ENCODE data around the gene CD93. TPM values are rescaled to one million over a fixed set of nuclear protein-coding genes. Genes with fewer than 3 reads are reported as not detected.

The CD93 gene
- total RNA-seq, 1 donor from 2014 or later, result not detected

DNA sequence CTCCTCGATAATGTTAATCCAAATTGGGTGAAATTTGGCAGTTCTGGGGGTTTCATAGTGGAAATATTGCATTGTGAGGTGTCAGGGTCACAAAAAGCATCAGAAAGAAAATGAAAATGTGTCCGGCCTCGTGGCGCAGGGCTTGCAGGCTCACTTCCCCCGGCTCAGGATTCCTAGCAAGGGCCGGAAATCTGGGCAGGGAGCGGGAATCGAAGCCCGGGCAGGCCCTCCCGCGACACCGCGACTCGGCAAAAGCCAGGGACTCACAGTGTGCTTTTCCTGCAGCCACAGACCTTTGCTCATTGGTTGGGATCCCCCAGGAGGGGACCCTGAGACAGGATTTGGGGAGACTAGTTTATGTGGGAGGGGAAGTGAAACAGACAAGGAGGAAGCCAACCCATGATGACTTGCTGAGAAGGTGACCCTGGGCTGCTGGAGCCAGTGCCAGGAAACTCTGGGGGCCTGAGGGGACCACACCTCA lies 847 bp upstream of the CD93 start:
- Histone ChIP-seq H3K9ac (no peak overlapping the region), H3K27ac (no peak overlapping the region), H4K20me1 (ENCODE audit: low read depth) (no peaks in the 10 kb centered on the region), H3K9me3 (ENCODE audit: low read depth) (no peaks in the 10 kb centered on the region), H3K79me2 (ENCODE audit: low read depth) (no peaks in the 10 kb centered on the region), H3K27me3 (no peaks in the 10 kb centered on the region), H3K4me1 (no peaks in the 10 kb centered on the region), H3K4me2 (no peak overlapping the region), H3K36me3 (no peaks in the 10 kb centered on the region), H3F3A (ENCODE audit: low read depth) (no peaks in the 10 kb centered on the region), H2AFZ (replicated peaks) (peak overlapping the region; percentile 76), H3K4me3 (no peak overlapping the region)
- no peaks in the 10 kb centered on the region for H3K36me3 Mint-ChIP-seq
- DNase-seq (ENCODE audit: low spot score), result no peak
- H3K4me1 Mint-ChIP-seq, result peaks cover 13% of the 10 kb centered on the region
- TF ChIP-seq, protein P1, sequence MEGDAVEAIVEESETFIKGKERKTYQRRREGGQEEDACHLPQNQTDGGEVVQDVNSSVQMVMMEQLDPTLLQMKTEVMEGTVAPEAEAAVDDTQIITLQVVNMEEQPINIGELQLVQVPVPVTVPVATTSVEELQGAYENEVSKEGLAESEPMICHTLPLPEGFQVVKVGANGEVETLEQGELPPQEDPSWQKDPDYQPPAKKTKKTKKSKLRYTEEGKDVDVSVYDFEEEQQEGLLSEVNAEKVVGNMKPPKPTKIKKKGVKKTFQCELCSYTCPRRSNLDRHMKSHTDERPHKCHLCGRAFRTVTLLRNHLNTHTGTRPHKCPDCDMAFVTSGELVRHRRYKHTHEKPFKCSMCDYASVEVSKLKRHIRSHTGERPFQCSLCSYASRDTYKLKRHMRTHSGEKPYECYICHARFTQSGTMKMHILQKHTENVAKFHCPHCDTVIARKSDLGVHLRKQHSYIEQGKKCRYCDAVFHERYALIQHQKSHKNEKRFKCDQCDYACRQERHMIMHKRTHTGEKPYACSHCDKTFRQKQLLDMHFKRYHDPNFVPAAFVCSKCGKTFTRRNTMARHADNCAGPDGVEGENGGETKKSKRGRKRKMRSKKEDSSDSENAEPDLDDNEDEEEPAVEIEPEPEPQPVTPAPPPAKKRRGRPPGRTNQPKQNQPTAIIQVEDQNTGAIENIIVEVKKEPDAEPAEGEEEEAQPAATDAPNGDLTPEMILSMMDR (IDR thresholded peaks at IDR 0.05), result no peak
- TF ChIP-seq EZH2 (IDR thresholded peaks at IDR 0.05) (no peak), EZH2phosphoT487 (IDR thresholded peaks at IDR 0.05) (no peak)
- no peak overlapping the region for H3K4me3 Mint-ChIP-seq
- no peaks in the 10 kb centered on the region for H3K27me3 Mint-ChIP-seq (ENCODE audit: insufficient read depth, low read depth)
- no peaks in the 10 kb centered on the region for H3K9me3 Mint-ChIP-seq
- no peak overlapping the region for H3K27ac Mint-ChIP-seq

DNA sequence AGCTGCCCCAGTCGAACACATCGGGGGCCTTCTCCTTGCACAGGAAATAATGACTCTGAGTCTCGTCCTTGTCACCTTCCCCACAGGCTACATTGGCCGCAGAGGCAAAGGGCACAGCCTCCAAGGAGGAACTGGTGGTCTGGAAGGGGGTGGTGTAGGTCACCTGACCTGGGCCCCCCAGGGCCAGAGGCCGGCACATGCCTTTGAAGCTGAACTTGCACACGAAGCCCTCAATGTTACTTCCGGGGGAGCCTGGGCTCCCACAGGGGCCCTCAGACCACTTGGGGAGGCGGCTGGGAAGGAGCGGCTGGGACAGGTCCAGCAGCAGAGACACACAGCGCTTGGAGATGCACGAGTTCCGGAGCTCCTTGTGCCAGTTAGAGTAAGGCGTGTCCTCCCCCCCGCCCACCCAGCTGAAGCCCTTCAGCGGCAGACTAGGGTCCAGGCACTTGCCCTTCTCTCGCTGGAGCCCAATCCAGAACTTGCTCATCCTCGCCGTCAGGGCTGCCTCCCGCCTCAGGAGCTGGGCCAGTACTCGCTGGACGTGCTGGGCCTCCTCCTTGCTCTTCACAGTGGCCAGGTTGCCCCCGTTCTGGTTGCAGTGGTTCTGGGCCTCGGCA lies 578 bp downstream of the CD93 start:
- Histone ChIP-seq H3K4me1 (no peaks in the 10 kb centered on the region), H3K79me2 (ENCODE audit: low read depth) (no peaks in the 10 kb centered on the region), H3K9me3 (ENCODE audit: low read depth) (no peaks in the 10 kb centered on the region), H3K36me3 (no peaks in the 10 kb centered on the region), H3F3A (ENCODE audit: low read depth) (no peaks in the 10 kb centered on the region), H3K4me3 (no peak overlapping the region), H3K27me3 (no peaks in the 10 kb centered on the region), H4K20me1 (ENCODE audit: low read depth) (no peaks in the 10 kb centered on the region), H3K9ac (no peak overlapping the region), H3K27ac (no peak overlapping the region), H3K4me2 (no peak overlapping the region), H2AFZ (replicated peaks) (no peak overlapping the region)
- H3K27me3 Mint-ChIP-seq (ENCODE audit: insufficient read depth, low read depth), result no peaks in the 10 kb centered on the region
- H3K4me1 Mint-ChIP-seq, result peaks cover 13% of the 10 kb centered on the region
- DNase-seq (ENCODE audit: low spot score), result no peak
- no peaks in the 10 kb centered on the region for H3K9me3 Mint-ChIP-seq
- no peak overlapping the region for H3K27ac Mint-ChIP-seq
- H3K4me3 Mint-ChIP-seq, result no peak overlapping the region
- TF ChIP-seq EZH2phosphoT487 (IDR thresholded peaks at IDR 0.05) (no peak), EZH2 (IDR thresholded peaks at IDR 0.05) (no peak)
- TF ChIP-seq, protein P1 (IDR thresholded peaks at IDR 0.05), result no peak
- H3K36me3 Mint-ChIP-seq, result no peaks in the 10 kb centered on the region

DNA sequence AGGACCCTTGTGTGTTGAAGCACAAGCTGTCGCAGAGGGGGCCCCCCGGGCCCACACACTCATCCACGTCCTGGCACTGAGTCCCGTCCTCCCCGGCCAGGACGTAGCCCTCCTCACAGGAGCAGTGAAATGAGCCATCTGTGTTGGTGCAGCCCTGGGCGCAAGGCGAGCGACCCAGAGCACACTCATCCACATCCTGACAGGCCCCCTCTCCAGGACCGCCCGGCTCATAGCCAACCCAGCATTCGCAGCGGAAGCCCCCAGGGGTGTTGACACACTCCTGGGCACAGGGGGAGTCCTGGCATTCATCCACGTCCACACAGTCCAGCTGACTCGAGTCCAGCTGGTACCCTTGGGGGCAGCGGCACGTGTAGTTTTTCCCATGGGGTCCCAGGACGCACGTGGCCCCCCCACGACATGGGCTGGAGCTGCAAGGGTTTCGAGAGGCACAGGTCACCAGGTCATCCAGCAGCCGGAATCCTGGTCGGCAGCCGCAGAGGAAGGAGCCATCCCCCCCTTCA lies 1.2 kb downstream of the CD93 start:
- Mint-ChIP-seq H3K27me3 (ENCODE audit: insufficient read depth, low read depth) (no peaks in the 10 kb centered on the region), H3K4me3 (no peak overlapping the region), H3K27ac (no peak overlapping the region), H3K9me3 (no peaks in the 10 kb centered on the region), H3K36me3 (no peaks in the 10 kb centered on the region), H3K4me1 (peaks cover 13% of the 10 kb centered on the region)
- Histone ChIP-seq H2AFZ (replicated peaks) (no peak overlapping the region), H3K36me3 (no peaks in the 10 kb centered on the region), H3K4me2 (no peak overlapping the region), H4K20me1 (ENCODE audit: low read depth) (no peaks in the 10 kb centered on the region), H3F3A (ENCODE audit: low read depth) (no peaks in the 10 kb centered on the region), H3K4me3 (no peak overlapping the region), H3K4me1 (peaks cover 4% of the 10 kb centered on the region), H3K9me3 (ENCODE audit: low read depth) (no peaks in the 10 kb centered on the region), H3K27me3 (no peaks in the 10 kb centered on the region), H3K9ac (no peak overlapping the region), H3K79me2 (ENCODE audit: low read depth) (no peaks in the 10 kb centered on the region), H3K27ac (no peak overlapping the region)
- TF ChIP-seq EZH2phosphoT487 (IDR thresholded peaks at IDR 0.05), result no peak
- TF ChIP-seq EZH2 (IDR thresholded peaks at IDR 0.05), result no peak
- TF ChIP-seq, protein P1 (IDR thresholded peaks at IDR 0.05), result no peak
- no peak for DNase-seq (ENCODE audit: low spot score)
